ENCODE data around the gene PLA2G15.

- TF ChIP-seq CTCF (tag by site-specific recombination; IDR thresholded peaks at IDR 0.05) (no peak), ZNF501 (tag by site-specific recombination; IDR thresholded peaks at IDR 0.05) (no peak), SP3 (tag by site-specific recombination; IDR thresholded peaks at IDR 0.05) (no peak), ZNF426 (tag by site-specific recombination; IDR thresholded peaks at IDR 0.05) (no peak), REST (tag by site-specific recombination; IDR thresholded peaks at IDR 0.05) (no peak), PBX3 (CRISPR knock-in tag; IDR thresholded peaks at IDR 0.05) (no peak), ZNF530 (tag by site-specific recombination; IDR thresholded peaks at IDR 0.05; ENCODE audit: low read depth) (no peak), ZNF133 (tag by site-specific recombination; IDR thresholded peaks at IDR 0.05) (no peak)
These were observed 2.2 kb downstream of the PLA2G15 start for GRCh38 chr16:68247400-68247799.

Measured in HEK293 (cell line).